Epithelial cell of proximal tubule (primary cell): ENCODE measurements around the gene FYCO1. TPM values are rescaled to one million over a fixed set of nuclear protein-coding genes. Genes with fewer than 3 reads are reported as not detected.

Experiments
- DNase-seq: peaks from one replicate; pipeline ENCODE4 v3.0.0-alpha.2; 2011; ENCODE audit warnings: low read depth
- H3K4me3 ChIP-seq: 2 replicates; pipeline ENCODE4 v1.5.1; 2011; ENCODE audit warnings: low read depth, mild to moderate bottlenecking, low read length
- total RNA-seq: library from RNA; depleted of rRNA; stranded (reverse); fragments of >200 nt; gene quantifications from 2 replicates; pipeline ENCODE4 v1.2.3, GENCODE V29; 2015
- TF ChIP-seq, protein P1 (sequence below): conservative IDR thresholded peaks from 2 replicates; pipeline ENCODE4 v1.5.1; 2012; ENCODE audit warnings: low read depth, mild to moderate bottlenecking, low read length

FYCO1 gene
- total RNA-seq, 1 donor from 2014 or later: 10.3 TPM

DNA sequence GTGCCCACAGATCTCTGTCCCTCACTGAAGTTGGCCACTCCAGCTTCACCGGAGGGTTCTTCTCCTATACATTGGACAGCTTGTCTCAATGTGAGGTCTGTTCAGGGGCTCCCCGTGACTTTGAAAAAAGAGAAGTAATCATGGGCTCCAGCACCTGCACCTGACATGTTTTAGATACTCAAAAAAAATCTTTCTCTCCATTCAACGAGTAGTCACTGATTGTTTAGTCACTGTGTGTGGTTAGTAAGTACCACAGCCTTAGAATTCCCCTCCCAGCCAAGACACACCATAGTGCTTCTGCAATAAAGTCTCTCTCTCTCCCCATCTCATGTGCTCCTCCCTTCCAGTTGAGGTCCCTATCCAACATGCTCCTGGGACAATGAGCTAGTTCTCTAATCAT is 90.7 kb downstream of the FYCO1 start:
- TF ChIP-seq, protein P1, sequence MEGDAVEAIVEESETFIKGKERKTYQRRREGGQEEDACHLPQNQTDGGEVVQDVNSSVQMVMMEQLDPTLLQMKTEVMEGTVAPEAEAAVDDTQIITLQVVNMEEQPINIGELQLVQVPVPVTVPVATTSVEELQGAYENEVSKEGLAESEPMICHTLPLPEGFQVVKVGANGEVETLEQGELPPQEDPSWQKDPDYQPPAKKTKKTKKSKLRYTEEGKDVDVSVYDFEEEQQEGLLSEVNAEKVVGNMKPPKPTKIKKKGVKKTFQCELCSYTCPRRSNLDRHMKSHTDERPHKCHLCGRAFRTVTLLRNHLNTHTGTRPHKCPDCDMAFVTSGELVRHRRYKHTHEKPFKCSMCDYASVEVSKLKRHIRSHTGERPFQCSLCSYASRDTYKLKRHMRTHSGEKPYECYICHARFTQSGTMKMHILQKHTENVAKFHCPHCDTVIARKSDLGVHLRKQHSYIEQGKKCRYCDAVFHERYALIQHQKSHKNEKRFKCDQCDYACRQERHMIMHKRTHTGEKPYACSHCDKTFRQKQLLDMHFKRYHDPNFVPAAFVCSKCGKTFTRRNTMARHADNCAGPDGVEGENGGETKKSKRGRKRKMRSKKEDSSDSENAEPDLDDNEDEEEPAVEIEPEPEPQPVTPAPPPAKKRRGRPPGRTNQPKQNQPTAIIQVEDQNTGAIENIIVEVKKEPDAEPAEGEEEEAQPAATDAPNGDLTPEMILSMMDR: no peak
- no peak for DNase-seq

GRCh38 chr3:45896956-45897355 is 98.7 kb downstream of the FYCO1 start:
- TF ChIP-seq, protein P1: no peak
- DNase-seq: no peak
- no peak overlapping the region for H3K4me3 ChIP-seq

More for the DNA sequence above, 90.7 kb downstream of the FYCO1 start:
- no peak overlapping the region for H3K4me3 ChIP-seq

DNA sequence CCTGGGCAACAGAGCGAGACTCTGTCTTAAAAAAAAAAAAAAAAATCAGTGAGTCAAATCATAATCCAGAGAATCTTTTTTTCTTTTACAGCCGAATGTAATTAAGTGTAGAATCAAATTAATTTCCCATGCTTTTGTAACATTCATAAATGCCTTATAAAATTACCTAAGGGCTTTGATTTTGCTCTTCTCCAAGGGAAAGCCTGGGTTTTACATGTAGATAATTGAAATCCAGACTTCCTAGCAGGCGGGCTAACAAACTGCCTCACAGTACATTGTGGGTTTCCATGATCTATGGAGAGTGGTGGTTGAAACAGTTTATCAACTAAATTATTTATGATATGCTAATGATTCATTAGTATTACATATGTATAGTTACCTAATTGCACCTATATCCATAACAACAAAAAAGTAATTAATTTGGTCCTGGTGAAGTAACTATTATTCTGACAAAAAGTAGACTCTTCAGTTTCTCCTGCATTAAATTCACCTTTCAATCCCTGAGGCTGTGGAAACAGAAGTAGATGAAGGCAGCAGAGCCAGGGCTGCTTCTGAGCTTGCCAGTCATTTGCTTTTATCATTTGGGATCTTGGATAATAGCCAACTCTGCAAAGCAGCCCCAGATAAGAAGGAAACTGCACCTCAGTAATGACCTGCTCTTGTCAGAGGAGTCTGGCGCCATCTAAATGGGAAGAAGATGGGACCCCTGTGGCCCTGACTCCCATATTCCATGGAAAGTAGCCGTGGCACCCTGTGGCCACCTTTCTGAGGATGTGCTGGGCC is 99.7 kb downstream of the FYCO1 start:
- no peak for DNase-seq
- H3K4me3 ChIP-seq: no peak overlapping the region
- TF ChIP-seq, protein P1: no peak

DNA sequence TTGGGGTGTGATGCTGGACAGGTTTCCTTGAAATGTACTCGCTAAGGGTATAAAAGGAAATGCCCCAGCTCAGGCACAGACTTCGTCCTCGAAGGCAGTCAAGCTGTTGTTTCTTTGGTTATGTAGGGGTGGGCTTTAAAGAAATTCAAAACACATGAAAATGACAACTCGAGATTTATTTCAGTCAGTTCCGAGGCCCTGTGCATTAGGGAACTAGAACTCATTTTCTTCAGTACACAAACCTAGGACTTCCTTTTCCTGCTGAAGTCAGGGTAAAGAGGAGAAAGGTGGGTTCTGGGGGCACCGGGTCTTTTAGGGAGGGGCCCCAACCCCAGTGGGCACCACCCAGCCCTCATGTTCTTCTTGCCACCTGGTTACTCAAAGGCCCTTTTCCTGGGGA is 101.6 kb downstream of the FYCO1 start:
- no peak for DNase-seq
- TF ChIP-seq, protein P1: no peak
- no peak overlapping the region for H3K4me3 ChIP-seq

DNA sequence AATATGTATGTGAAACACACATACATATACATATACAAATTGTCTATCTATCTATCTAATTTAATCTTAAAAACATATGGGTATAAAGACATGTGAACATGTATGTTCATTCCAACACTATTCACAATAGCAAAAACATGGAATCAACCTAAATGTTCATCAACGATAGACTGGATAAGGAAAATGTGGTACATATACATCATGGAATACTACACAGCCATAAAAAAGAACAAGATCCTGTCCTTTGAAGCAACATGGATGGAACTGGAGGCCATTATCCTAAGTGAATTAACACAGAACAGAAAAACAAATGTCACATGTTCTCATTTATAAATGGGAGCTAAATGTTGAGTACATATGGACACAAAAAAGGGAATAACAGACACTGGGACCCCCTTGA is 103.5 kb downstream of the FYCO1 start:
- no peak for DNase-seq
- H3K4me3 ChIP-seq: no peak overlapping the region
- TF ChIP-seq, protein P1: no peak

GRCh38 chr3:45890405-45890804 is 105.2 kb downstream of the FYCO1 start:
- no peak overlapping the region for H3K4me3 ChIP-seq
- TF ChIP-seq, protein P1: no peak
- DNase-seq: no peak

DNA sequence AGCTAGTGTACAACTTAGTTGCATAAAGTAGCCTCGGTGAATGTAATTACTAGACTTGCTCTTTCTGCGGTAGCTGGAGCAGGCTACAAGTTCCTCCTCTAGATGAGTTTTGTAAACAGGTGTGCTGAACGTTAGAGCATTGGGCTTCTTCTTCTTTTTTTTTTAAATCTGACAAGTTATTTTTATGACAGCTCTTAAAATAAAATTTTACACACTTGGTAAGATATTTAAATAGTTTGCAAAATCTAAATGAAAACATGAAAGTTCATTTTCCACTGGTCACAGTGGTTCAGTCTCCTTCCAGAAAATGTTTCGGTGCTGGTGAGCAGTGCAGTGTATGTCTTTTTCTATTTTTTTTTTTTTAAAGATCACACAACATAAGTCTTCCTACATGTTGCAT is 106.3 kb downstream of the FYCO1 start:
- TF ChIP-seq, protein P1: no peak
- no peak overlapping the region for H3K4me3 ChIP-seq
- DNase-seq: no peak
